WTC11 (cell line): ENCODE results near the gene SH3D19. TPM values are rescaled to one million over a fixed set of nuclear protein-coding genes. Genes with fewer than 3 reads are reported as not detected.

ENCODE experiments used
- ATAC-seq: fragments of 200-7000 bp; cut with Tn5 transposase; 2 replicates; pipeline ENCODE4 v1.10.0; 2021; ENCODE audit warnings: mild to moderate bottlenecking, moderate library complexity
- CTCF ChIA-PET: fragments of 300-600 bp; sonication (Branson Sonifier 250); formaldehyde crosslinking; loops from one replicate; lab custom pipeline; 2021; ENCODE audit warnings: antibody characterized with exemption; lab: Charles Lee
- POLR2A ChIA-PET: fragments of 350-600 bp; sonication (Branson Sonifier 250); formaldehyde crosslinking; loops from one replicate; lab custom pipeline; 2021; ENCODE audit warnings: antibody characterized with exemption; lab: Charles Lee
- DNase-seq: peaks from one replicate; pipeline ENCODE4 v3.0.0; 2021; ENCODE audit warnings: low spot score
- H3K27ac Mint-ChIP-seq: 2 replicates; pipeline ENCODE4 v1.8.0; 2021; ENCODE audit warnings: mixed read lengths
- H3K27me3 Mint-ChIP-seq: 2 replicates; pipeline ENCODE4 v1.8.0; 2021; ENCODE audit warnings: low read depth, mild to moderate bottlenecking, moderate library complexity, mixed read lengths
- H3K36me3 Mint-ChIP-seq: 2 replicates; pipeline ENCODE4 v1.8.0; 2021; ENCODE audit warnings: mixed read lengths
- H3K4me1 Mint-ChIP-seq: 2 replicates; pipeline ENCODE4 v1.8.0; 2022; ENCODE audit warnings: mixed read lengths
- H3K4me3 Mint-ChIP-seq: 2 replicates; pipeline ENCODE4 v1.8.0; 2021; ENCODE audit warnings: mild to moderate bottlenecking, moderate library complexity, mixed read lengths
- H3K9me3 Mint-ChIP-seq: 2 replicates; pipeline ENCODE4 v1.8.0; 2021; ENCODE audit warnings: mixed read lengths
- ATF6 ChIP-seq: sonication (generic); formaldehyde crosslinking; IDR thresholded peaks from 2 replicates; pipeline ENCODE4 v1.8.1; 2023; ENCODE audit warnings: mild to moderate bottlenecking, missing genetic modification reagents
- E2F4 ChIP-seq: sonication (generic); formaldehyde crosslinking; IDR thresholded peaks from 2 replicates; pipeline ENCODE4 v1.8.1; 2022; ENCODE audit warnings: low read depth, mild to moderate bottlenecking, moderate library complexity, missing genetic modification reagents, borderline replicate concordance
- ESRRA ChIP-seq: sonication (generic); formaldehyde crosslinking; IDR thresholded peaks from 2 replicates; pipeline ENCODE4 v1.8.1; 2022; ENCODE audit warnings: mild to moderate bottlenecking, missing genetic modification reagents, borderline replicate concordance
- ETV6 ChIP-seq: sonication (generic); formaldehyde crosslinking; IDR thresholded peaks from 2 replicates; pipeline ENCODE4 v1.8.1; 2022; ENCODE audit warnings: mild to moderate bottlenecking, missing genetic modification reagents
- FOXP4 ChIP-seq: sonication (generic); formaldehyde crosslinking; IDR thresholded peaks from 2 replicates; pipeline ENCODE4 v1.8.0; 2022; ENCODE audit warnings: mild to moderate bottlenecking, missing genetic modification reagents
- HMGA2 ChIP-seq: fragments of 250-450 bp; sonication (Bioruptor Pico); IDR thresholded peaks from 2 replicates; pipeline ENCODE4 v1.4.0; 2021; ENCODE audit warnings: mild to moderate bottlenecking, moderate library complexity
- HMGXB4 ChIP-seq: sonication (generic); formaldehyde crosslinking; IDR thresholded peaks from 2 replicates; pipeline ENCODE4 v1.8.1; 2023; ENCODE audit warnings: mild to moderate bottlenecking, moderate library complexity, missing genetic modification reagents
- MAX ChIP-seq: sonication (generic); formaldehyde crosslinking; IDR thresholded peaks from 2 replicates; pipeline ENCODE4 v1.8.0; 2022; ENCODE audit warnings: mild to moderate bottlenecking, missing genetic modification reagents
- MXD4 ChIP-seq: fragments of 250-450 bp; sonication (Bioruptor Pico); IDR thresholded peaks from 2 replicates; pipeline ENCODE4 v1.8.0; 2021; ENCODE audit warnings: mild to moderate bottlenecking, moderate library complexity, borderline replicate concordance
- NFE2L1 ChIP-seq: sonication (generic); formaldehyde crosslinking; IDR thresholded peaks from 2 replicates; pipeline ENCODE4 v1.8.1; 2023; ENCODE audit warnings: missing genetic modification reagents
- NR3C1 ChIP-seq: sonication (generic); formaldehyde crosslinking; conservative IDR thresholded peaks from 2 replicates; pipeline ENCODE4 v1.8.1; 2023; ENCODE audit warnings: low read depth, mild to moderate bottlenecking, missing genetic modification reagents
- TEAD4 ChIP-seq: sonication (generic); formaldehyde crosslinking; IDR thresholded peaks from 2 replicates; pipeline ENCODE4 v1.8.0; 2022; ENCODE audit warnings: mild to moderate bottlenecking, missing genetic modification reagents
- ZMAT4 ChIP-seq: fragments of 250-450 bp; sonication (Bioruptor Pico); IDR thresholded peaks from 2 replicates; pipeline ENCODE4 v1.9.0; 2021; ENCODE audit warnings: mild to moderate bottlenecking
- ZNF121 ChIP-seq: sonication (generic); formaldehyde crosslinking; IDR thresholded peaks from 2 replicates; pipeline ENCODE4 v1.8.0; 2023; ENCODE audit warnings: missing genetic modification reagents
- ZNF219 ChIP-seq: sonication (generic); formaldehyde crosslinking; IDR thresholded peaks from 2 replicates; pipeline ENCODE4 v1.8.0; 2023; ENCODE audit warnings: missing genetic modification reagents, mild to moderate bottlenecking, borderline replicate concordance
- ZNF281 ChIP-seq: sonication (generic); formaldehyde crosslinking; IDR thresholded peaks from 2 replicates; pipeline ENCODE4 v1.8.0; 2023; ENCODE audit warnings: mild to moderate bottlenecking, missing genetic modification reagents
- ZNF532 ChIP-seq: fragments of 250-450 bp; sonication (Bioruptor Pico); IDR thresholded peaks from 2 replicates; pipeline ENCODE4 v1.9.0; 2021; ENCODE audit warnings: mild to moderate bottlenecking, borderline replicate concordance
- total RNA-seq: library from RNA; stranded (reverse); gene quantifications from 3 replicates; pipeline ENCODE4 v1.2.3, GENCODE V29; 2021

SH3D19 gene
- total RNA-seq, 1 experiment from 2014 or later, result 41.6 TPM

GRCh38 chr4:151246742-151247141 lies 78.7 kb downstream of the SH3D19 start:
- H3K36me3 Mint-ChIP-seq, result no peaks in the 10 kb centered on the region
- H3K4me3 Mint-ChIP-seq, result no peak overlapping the region
- H3K9me3 Mint-ChIP-seq, result no peaks in the 10 kb centered on the region
- POLR2A ChIA-PET, result no interaction called here
- CTCF ChIA-PET, result interaction anchor here (1.5 kb wide), 1 partner anchor 30 kb away, joined by 4 read pairs; the partner anchor contains the start of gene PRSS48
- no peak overlapping the region for H3K27ac Mint-ChIP-seq
- no peak for ATAC-seq
- DNase-seq, result no peak
- H3K27me3 Mint-ChIP-seq, result no peaks in the 10 kb centered on the region
- no peak for TF ChIP-seq ETV6 (CRISPR knock-in tag)
- TF ChIP-seq ZMAT4, result no peak
- no peak for TF ChIP-seq HMGXB4 (CRISPR knock-in tag)
- TF ChIP-seq TEAD4 (CRISPR knock-in tag), result no peak
- no peak for TF ChIP-seq MAX
- no peak for TF ChIP-seq ESRRA (CRISPR knock-in tag)
- no peak for TF ChIP-seq NFE2L1 (CRISPR knock-in tag)
- no peak for TF ChIP-seq MXD4 (CRISPR knock-in tag)
- TF ChIP-seq ATF6 (CRISPR knock-in tag), result no peak
- no peak for TF ChIP-seq ZNF281 (CRISPR knock-in tag)
- TF ChIP-seq ZNF532 (CRISPR knock-in tag), result no peak
- TF ChIP-seq HMGA2 (CRISPR knock-in tag), result no peak
- TF ChIP-seq ZNF219 (CRISPR knock-in tag), result no peak
- no peak for TF ChIP-seq ZNF121 (CRISPR knock-in tag)
- no peak for TF ChIP-seq FOXP4 (CRISPR knock-in tag)
- TF ChIP-seq E2F4 (CRISPR knock-in tag), result no peak
- TF ChIP-seq NR3C1, result no peak
- H3K4me1 Mint-ChIP-seq, result peaks cover 58% of the 10 kb centered on the region
